Posterior cingulate gyrus (tissue), 11 donors: ENCODE results near the gene SYS1.
A peak's percentile ranks its signal among the peaks of the same experiment; 100 is the strongest.

Experiments
- DNase-seq, 10 donors: peaks; one replicate each; pipeline versions ENCODE4 v3.0.0 to v3.0.0-alpha.2; 2020 to 2021; ENCODE audit warnings: mixed read lengths in 3 of 10
- intact Hi-C: fragments of 100-400 bp; cut with DNase I; formaldehyde crosslinking; loops from one replicate; pipeline ENCODE4 v1.15.1; 2023

Gene SYS1

DNA sequence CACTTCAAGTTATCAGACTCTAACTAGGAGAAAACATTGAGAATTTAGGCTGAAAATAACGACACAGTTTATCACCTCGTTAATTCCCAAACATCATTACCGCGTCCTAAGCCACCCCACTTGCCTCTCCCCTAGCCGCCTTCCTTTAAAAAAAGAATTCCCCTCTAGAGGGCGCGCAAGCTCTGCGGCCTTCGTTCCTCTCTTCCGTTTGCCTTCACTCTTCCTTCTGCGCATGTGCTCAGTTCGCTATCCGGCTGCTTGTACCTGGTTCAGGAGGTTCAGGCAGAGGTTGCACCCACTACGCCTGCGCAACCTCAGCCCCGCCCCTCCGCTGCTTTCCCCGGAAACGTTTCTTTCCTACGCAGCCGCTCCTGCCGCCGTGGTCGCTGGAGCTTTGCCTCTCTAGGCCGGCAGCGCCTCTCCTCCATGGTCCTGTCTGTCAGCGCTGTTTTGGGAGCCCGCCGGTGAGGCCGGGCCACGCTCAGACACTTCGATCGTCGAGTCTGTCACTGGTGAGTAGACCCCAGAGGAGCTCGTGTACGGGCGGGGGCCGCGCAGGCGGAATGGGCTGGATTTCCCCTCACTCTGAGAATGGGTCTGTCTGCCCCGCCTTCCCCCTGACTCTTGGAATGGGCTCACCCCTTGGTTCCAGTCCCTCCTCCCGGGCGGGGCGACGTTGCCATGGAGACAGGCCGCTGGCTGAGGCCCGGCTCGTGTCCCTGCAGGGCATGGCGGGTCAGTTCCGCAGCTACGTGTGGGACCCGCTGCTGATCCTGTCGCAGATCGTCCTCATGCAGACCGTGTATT lies at the start of gene SYS1:
Gene SYS1 (plus strand): TSS at position 353 of the 807 bp plus-strand sequence. CDS start 376 bp downstream, at position 729.
- intact Hi-C loops, result loop anchor here (1.0 kb wide), 1 partner anchor 70 kb away; no protein-coding TSS in a partner anchor
- peak; percentile 95 to 99 (median 98) for DNase-seq

DNA sequence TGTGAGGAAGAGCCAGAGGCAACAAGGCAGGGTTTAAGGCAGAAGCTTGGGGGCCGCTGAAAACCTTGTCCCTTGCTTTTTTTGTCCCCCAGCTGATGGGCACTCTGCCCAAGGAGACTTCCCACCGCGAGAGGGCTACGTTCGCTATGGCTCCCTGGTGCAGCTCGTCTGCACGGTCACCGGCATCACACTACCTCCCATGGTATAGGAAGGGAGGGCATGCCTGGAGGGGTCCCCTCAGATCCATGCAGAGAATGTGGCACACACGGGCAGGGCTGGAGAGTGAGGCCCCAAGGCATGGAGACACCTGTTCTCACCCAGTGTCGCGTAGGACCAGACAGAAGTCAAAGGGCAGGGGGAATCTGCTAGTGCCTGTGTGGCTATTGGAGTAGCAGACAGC lies 49.0 kb upstream of the SYS1 start:
- intact Hi-C loops, result no loop called here
- no peak for DNase-seq

DNA sequence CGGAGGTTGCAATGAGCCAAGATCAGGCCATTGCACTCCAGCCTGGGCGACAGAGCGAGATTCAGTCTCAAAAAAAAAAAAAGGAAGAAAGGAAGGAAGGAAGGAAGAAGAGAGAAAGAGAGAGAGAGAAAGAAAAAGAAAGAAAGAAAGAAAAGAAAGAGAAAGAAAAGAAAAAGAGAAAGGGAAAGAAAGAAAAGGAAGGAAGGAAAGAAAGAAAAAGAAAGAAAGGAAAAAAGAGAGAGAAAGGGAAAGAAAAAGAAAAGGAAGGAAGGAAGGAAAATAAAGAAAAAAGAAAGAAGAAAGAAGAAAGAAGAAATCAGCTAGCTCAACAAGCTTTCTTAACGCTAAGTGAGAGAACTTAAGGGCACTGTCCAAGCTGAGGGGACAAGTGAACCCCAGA lies 47.3 kb upstream of the SYS1 start:
- no peak for DNase-seq
- intact Hi-C loops, result no loop called here

DNA sequence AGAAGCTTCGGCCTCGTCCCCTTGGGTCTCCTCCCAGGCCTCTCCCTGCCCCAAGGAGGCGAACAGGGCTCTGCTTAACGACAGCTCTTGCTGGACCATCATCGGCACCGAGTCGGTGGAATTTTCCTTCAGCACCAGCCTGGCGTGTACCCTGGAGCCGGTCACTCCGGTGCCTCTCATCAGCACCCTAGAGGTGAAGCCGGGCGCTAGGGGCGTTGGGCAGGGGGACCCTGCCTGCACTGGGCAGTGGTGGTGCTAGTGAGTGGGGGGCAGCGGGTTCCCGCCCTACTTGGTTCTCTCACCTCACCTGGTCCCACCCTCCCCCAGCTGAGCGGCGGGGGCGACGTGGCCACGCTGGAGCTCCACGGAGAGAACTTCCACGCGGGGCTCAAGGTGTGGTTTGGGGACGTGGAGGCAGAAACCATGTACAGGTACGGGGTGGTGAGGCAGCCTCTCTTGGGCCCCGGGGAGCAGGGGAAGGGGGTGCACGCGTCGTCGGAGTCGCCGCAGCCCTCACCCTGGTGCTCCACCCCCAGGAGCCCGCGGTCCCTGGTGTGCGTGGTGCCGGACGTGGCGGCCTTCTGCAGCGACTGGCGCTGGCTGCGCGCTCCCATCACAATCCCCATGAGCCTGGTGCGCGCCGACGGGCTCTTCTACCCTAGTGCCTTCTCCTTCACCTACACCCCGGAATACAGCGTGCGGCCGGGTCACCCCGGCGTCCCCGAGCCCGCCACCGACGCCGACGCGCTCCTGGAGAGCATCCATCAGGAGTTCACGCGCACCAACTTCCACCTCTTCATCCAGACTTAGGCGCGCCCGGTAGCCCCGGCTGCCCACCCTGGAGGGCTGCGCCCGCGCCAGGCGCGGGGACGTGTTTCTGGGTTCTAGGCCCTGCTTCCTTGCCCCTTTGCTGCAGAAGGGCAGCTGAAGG lies 46.5 kb upstream of the SYS1 start:
- DNase-seq, result no peak
- intact Hi-C loops, result no loop called here

DNA sequence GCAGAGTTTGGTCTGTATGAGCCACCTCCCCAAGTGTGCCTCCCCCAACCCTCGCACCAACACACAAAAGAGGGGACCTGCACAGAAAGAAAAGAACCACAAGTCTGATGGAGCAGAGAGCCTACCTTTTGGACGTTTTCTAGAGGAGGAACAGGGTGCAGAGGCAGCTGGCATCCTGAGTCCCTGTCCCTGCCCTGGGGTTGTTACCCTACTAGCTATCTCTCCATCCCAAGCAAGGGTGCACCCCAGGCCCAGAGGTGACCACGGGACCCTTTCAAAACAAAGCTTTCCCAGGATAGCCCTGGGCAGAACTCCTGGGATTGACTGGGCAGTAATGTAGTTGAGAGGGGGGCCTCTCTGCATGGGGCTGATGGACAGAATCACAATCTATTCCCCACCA lies 45.1 kb upstream of the SYS1 start:
- intact Hi-C loops, result no loop called here
- DNase-seq, result no peak

DNA sequence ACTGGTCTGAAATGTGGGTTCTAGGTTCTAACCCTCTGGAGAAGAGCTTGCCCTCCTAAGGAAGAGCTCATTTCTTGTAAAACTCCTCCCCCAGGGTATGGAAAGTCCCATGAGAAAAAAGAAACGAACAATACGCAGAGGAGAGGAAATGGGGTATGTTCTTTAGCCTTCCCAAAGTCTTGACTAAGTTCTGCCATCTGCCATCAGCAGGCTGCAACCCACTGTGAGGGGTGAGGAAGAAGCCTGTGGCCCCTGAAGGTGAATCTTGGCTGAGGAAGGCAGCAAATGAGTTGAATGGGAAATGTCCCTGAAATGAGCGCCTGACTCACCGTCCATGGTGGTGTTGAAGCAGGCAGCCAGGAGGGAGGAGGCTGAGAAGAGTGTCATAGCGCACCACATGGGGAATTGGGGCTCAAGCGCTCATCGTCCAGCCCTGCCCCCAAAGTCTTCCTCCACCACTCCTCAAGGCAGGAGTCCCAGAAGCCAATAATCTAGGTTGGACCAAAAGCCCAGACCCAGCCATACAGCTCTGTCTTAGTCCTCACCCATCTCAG lies 44.5 kb upstream of the SYS1 start:
- intact Hi-C loops, result no loop called here

DNA sequence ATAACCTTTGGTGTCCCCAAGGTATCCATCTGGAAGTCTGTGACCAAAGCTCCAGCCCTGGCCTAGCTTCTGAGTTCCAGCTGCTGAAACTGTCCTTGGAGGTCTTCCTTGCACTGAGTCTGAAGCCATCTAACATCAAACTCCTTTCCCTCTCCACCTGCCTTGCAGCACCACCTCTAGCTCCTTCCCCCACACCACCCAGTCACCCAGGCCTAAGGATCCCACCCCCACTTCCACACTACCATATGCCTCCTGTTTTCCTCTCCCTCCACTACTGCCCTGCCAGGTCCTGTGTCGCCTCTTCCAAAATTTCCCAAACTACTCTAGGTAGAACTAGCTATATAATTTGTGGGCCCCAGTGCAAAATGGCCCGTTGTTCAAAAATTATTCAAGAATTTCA lies 44.0 kb upstream of the SYS1 start:
- no peak for DNase-seq
- intact Hi-C loops, result loop anchor here (1.0 kb wide), 1 partner anchor 452 kb away; no protein-coding TSS in a partner anchor

More for the DNA sequence above, 44.5 kb upstream of the SYS1 start:
- no peak for DNase-seq

DNA sequence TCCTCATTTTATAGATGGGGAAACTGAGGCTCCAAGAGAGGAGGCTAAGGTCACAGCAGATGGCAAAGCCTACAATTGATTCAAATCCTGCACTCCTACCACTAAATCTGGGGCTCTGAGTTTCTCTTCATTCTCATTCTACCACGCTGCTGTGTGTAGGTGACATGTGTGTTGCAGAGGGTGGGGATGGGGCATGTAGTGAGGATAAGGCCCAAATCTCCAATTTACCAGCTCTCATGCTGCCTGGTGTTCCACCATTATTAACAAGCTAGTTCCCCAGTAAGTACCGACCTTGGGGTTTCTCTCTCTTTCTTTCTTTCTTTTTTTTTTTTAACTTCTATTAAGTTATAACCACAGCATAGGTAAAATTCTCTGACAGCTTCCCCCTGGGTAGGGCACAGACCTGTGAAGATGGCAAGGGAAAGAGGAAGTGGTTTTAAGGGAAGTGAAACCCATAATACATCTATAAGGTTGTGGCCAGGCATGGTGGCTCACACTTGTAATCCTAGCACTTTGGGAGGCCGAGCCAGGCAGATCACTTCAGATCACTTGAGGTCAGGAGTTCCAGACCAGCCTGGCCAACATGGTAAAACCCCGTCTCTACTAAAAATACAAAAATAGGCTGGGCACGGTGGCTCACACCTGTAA lies 41.9 kb upstream of the SYS1 start:
- no peak for DNase-seq
- intact Hi-C loops, result loop anchor here (5.0 kb wide), 1 partner anchor 116 kb away; no protein-coding TSS in a partner anchor

DNA sequence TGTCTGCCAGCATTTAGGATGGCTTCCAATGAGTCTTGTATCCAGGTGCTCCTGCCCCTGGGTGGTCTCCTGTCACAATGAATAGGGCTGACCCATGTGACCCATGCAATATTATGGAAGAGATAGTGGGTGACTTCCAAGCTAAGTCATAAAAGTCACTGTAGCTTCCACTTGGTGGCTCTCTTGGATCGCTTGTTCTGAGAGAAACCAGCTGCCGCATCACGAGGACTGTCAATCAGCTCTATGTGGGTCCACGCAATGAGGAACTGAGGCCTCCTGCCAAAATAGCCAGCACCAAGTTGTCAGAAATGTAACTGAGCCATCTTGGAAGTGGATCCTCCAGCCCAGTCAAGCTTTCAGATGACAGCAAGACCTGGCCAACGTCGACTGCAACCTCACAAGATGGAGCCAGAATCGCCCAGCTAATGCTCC lies 40.0 kb upstream of the SYS1 start:
- DNase-seq, result peak in 6 of 10 donors; percentile 47 to 91 (median 57)
- intact Hi-C loops, result loop anchor here (2.0 to 5.0 kb wide), 2 partner anchors 50 to 114 kb away; no protein-coding TSS in a partner anchor

DNA sequence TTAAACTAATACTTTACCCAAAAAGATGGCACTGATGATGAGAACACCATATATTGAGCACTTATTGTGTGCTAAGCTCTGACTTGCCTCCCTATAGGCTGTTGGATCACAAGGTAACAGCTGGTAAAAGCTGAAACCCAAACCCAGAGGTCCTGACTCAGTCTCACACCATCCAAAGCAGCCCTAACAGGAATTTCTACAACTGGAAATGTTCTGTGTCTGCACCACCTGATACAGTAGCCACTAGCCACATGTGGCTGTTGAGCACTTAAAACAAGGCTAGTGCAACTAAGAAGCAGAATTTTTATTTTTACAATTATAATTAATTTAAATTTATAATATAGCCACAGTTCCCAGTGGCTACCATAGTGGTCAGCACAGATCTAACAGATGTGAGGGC lies 39.2 kb upstream of the SYS1 start:
- peak in 1 of 10 donors; percentile 2 for DNase-seq
- intact Hi-C loops, result loop anchor here (2.0 to 5.0 kb wide), 2 partner anchors 49 to 114 kb away; no protein-coding TSS in a partner anchor

DNA sequence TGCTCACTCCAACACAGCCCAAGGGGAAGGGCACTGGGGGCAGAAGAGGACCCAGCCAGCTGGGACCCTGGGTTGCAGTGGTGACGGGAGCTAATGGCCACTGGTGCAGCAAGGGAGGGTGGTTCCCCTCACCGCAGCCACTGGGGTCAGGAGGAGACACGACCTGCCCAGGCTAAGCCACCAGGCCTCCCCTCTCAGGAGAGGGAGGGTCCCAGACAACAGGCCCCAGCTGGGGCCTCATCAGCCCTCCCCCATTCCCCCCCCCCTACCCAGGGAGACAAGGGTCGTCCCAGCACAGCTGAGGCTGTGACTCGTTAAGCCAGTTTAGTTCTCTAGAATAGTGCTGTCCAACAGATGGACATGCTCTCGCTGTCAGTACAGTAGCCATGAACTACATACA lies 37.6 kb upstream of the SYS1 start:
- peak in 1 of 10 donors; percentile 67 for DNase-seq

DNA sequence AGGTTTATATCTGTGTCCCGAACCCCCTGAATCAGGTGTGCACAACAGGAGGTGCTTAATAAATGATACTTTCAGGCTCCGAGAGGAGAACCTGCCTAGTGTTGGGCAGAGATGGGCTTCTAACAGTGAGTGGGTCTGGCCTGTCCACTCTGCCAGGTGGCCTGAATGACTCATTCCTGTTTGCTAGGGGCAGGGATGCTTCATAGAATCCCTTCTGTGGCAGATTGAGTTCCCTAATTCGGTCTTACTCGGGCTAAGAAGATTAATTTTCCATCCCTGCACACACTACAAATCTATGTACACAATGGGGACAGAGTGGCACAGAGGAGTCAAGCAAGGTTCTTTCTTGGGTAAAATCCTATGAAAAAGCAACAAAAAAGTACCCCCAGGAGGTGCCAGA lies 34.5 kb upstream of the SYS1 start:
- intact Hi-C loops, result no loop called here
- DNase-seq, result peak in 1 of 10 donors; percentile 22

More for the DNA sequence above, 37.6 kb upstream of the SYS1 start:
- intact Hi-C loops, result no loop called here

DNA sequence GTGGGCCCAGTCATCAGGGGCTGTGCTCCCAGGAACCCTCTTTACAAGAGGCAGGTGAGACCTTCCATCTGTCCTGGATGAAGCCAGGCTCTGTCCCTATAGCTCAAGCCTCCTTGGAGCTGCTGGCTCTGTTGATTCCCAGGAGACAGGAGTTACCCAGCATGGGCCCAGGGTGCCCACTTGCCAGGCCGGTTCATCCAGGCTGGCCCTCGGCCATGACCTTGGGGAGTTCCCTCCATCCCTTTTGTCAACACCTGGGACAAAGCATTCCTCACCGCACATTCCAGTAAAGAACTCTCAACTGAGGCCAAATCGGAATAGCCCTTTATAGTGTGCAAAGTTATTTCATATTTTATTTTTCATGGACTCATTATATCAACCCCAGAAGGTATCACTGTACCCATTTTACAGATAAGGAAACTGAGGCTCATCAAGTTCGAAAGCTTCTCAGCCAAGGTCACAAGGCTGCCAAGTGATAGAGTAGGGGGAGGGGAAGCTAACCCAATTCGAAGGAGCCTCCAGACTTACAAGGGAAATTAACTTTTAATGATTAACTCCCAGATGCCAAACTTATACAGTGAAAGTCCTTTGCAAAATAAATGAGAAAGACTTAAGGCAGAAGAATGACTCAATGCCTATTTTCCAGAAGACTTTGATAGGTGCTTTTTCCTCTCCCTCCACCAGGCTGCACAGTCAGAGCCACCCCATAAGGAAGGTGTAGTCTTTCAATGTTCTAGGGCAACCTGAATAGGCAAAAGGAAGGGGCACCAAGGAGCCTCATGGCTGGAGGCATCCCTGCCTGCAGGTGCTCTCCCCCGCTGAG lies 33.2 kb upstream of the SYS1 start:
- intact Hi-C loops, result no loop called here
- no peak for DNase-seq

DNA sequence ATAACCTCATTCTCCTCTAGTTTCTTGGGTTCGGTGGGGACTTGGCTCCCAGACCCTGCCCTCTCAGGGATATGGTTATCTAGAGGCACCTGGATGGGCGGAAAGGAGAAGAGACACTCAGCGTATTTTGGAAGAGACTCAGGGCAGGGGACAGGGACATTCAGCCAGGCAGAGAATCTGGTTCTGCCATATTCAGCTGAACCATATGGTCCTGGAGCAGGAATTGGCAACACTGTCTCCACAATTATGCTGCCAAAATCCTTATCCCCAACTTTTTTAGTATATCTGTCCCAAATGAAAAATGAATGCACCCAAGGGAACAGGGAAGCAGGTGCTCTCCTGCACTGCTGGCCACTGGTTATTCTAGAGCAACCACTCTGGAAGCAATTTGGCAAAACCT lies 32.5 kb upstream of the SYS1 start:
- intact Hi-C loops, result no loop called here
- DNase-seq, result no peak

DNA sequence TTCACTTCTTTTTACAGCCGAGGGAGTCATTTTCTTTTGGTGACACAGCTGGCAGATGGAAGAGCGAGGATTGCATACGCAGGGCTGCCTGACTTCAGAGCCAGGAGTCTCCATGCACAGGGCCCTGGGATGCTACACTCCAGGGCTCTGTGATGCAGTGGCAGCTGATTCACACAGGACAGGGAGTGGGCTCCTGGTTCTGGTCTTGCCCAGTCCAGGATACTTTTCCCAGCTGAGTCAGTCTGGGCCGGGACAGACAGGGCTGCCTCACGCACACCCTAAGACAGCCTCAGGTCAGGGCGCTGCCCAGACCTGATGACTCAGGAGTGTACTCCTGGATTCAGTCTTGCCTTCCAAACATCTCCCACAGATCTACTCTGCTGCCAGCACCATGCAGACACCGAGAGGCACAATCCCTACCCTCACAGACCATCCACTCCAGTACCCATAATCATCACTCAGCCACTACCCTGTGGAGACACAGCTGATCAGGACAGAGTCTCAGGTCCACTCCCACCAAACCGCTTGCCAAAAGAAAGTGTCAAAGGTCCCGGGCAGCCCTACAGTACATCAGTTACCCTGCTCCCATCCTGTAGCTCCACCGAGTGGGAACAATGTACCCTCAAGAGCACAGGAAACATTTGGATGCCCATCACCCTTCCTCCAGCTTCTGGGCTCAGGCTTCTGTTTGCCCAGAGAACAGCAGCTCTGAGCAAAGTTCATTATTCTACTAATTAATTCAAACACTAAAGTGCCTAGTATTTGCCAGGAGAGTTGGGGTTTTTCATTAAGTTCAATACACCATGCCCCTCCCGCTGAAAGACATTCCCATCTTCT lies 26.2 kb upstream of the SYS1 start:
- intact Hi-C loops, result no loop called here
- no peak for DNase-seq

DNA sequence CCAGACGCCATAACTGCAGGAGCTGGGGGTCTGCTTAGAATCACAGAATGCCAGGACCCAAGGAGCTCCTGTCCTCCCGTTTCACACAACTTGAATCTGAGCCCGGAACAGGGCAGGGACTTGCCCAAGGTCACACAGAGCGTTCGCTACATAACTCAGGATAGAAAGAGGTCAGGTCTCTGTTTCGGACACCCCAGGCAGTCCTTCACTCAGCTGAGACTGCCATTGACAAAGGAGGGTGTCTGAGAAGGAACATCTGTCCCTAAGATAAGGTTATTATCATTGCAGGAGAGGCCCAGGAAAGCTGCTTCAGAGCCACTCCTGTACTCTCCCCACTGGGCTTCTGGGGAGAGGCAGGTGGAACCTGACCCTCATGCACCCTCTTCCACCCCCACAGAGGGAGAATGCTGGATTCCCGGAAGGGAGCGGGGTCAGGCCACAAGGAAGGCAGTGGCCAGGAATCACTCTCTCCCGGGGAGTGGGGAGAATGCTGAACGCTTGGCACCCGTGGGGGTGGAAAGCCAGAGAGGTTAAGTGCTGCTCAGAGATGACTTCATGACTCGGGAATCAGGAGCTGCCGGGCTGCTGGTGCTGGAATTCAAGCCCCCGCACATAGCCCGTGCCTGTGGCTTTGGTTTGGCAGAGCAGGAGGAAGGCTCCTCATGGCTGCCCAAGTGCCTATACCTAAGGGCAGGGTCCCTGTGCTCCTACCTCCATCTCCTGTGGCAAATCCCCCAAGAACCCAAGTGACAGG lies 25.4 kb upstream of the SYS1 start:
- DNase-seq, result no peak
- intact Hi-C loops, result no loop called here

DNA sequence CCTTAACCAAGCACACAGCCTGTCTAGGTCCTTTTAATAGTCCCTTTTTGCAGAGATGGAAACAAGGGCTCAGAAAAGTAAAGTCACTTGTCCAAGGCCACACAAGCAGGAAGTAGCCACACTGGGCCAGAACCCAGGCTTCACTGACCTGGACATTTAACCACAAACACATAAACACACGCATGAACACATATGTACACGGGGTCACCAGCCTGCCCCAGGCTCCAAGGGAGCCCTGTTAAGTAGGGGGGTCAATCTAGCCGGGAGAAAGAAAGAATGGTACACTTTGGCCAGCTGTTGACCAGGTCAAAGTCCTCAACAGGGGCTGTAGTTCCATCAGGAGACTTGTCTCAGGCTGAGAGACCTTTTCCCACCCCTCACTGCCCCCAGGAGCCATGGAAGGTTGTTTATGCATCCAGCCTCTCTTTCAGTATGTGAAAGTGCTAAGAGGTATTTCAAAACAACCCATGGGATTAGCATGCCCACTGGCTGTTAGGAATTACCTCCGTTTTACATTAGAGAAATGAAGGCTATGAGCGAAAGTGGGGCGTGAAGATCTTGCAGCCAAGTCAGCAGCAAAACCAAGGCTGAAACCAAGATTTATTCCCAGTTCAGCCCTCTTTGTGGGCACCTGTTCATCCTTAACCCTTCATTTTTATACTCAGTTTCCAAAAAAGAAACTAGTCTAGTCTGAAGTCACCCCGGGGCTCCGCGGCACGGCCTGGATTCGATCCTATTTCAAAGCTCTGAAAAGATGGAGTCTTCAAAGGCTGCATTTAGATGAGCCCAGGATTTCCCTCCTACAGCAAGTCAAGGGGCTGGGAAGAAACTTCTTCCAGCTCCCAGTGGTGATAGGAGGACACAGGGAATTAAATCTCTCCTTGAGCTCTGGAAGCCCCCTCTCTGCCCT lies 24.6 kb upstream of the SYS1 start:
- no peak for DNase-seq
- intact Hi-C loops, result no loop called here
